Endodermal cell (in vitro differentiated cells): Measurements from ENCODE around the gene RIPK3. TPM values are rescaled to one million over a fixed set of nuclear protein-coding genes. Genes with fewer than 3 reads are reported as not detected.

ENCODE experiments used
- DNase-seq: peaks from one replicate; pipeline ENCODE4 v3.0.0-alpha.2; 2017
- H3K27ac ChIP-seq: 2 replicates; pipeline ENCODE4 v1.5.1; 2013; ENCODE audit warnings: mild to moderate bottlenecking, low read depth, low read length, moderate library complexity
- H3K27me3 ChIP-seq: 2 replicates; pipeline ENCODE4 v1.6.1; 2013; ENCODE audit warnings: mild to moderate bottlenecking, low read length, moderate library complexity; ENCODE audit not compliant: insufficient read depth, control insufficient read depth, poor library complexity, severe bottlenecking
- H3K36me3 ChIP-seq: 2 replicates; pipeline ENCODE4 v1.7.0; 2013; ENCODE audit warnings: mild to moderate bottlenecking, low read length, moderate library complexity; ENCODE audit not compliant: control insufficient read depth, insufficient read depth
- H3K4me1 ChIP-seq: one replicate; pipeline ENCODE4 v1.7.0; 2013; ENCODE audit warnings: low read length; ENCODE audit not compliant: control insufficient read depth, insufficient read depth
- H3K4me3 ChIP-seq: 2 replicates; pipeline ENCODE4 v1.5.1; 2013; ENCODE audit warnings: mild to moderate bottlenecking, low read length, moderate library complexity
- H3K9ac ChIP-seq: 2 replicates; pipeline ENCODE4 v1.6.1; 2013; ENCODE audit warnings: mild to moderate bottlenecking, low read length, moderate library complexity; ENCODE audit not compliant: poor library complexity, severe bottlenecking; ENCODE audit errors: extremely low read depth
- H3K9me3 ChIP-seq: 2 replicates; pipeline ENCODE4 v1.6.1; 2013; ENCODE audit warnings: mild to moderate bottlenecking, low read length, moderate library complexity; ENCODE audit not compliant: control insufficient read depth
- H3K27ac Mint-ChIP-seq: 2 replicates; pipeline ENCODE4 v1.8.0; 2020; ENCODE audit warnings: mixed read lengths
- H3K27me3 Mint-ChIP-seq: 2 replicates; pipeline ENCODE4 v1.8.0; 2021; ENCODE audit warnings: mild to moderate bottlenecking, mixed read lengths; ENCODE audit not compliant: insufficient read depth
- H3K36me3 Mint-ChIP-seq: 2 replicates; pipeline ENCODE4 v1.8.0; 2020; ENCODE audit warnings: low read depth, mixed read lengths
- H3K4me1 Mint-ChIP-seq: 2 replicates; pipeline ENCODE4 v1.8.0; 2020; ENCODE audit warnings: mixed read lengths
- H3K4me3 Mint-ChIP-seq: 2 replicates; pipeline ENCODE4 v1.8.0; 2020; ENCODE audit warnings: mild to moderate bottlenecking, moderate library complexity, mixed read lengths
- H3K9me3 Mint-ChIP-seq: 2 replicates; pipeline ENCODE4 v1.8.0; 2020; ENCODE audit warnings: mild to moderate bottlenecking, mixed read lengths
- WGBS, 2 experiments: methylation state at CpG; one replicate each; pipeline versions ENCODE4 v1.1.5 to v1.1.7; 2013; ENCODE audit warnings: missing lambda C conversion rate in 2 of 2, mixed read lengths in 1 of 2; ENCODE audit not compliant: insufficient coverage in 1 of 2, insufficient read length in 1 of 2; 5-methylcytosine and 5-hydroxymethylcytosine counted together
- total RNA-seq, 2 donors: library from RNA; stranded (reverse); fragmentation: NEBNext Ultra II Directional in 1 of 2; extraction: Animal tissue kit (Norgen Biotek cat#: 25700) in 1 of 2; gene quantifications; 2 replicates in 1 of 2; 3 replicates in 1 of 2; pipeline ENCODE4 v1.2.1, GENCODE V29; 2021
- TF ChIP-seq, protein P1 (sequence below): fragments of 200-600 bp; sonication (generic); conservative IDR thresholded peaks from 2 replicates; pipeline ENCODE4 v1.5.0; 2021; ENCODE audit warnings: antibody characterized with exemption, mild to moderate bottlenecking

Gene RIPK3
- total RNA-seq, 2 donors from 2014 or later: not detected

GRCh38 chr14:24347134-24347533, 7.3 kb upstream of the RIPK3 start:
- peaks cover 73% of the 10 kb centered on the region for H3K27me3 ChIP-seq
- no peak overlapping the region for H3K27ac Mint-ChIP-seq
- H3K27me3 Mint-ChIP-seq: peaks cover 87% of the 10 kb centered on the region

GRCh38 chr14:24343795-24344660, 4.2 kb upstream of the RIPK3 start:
- Mint-ChIP-seq H3K27me3 (peaks cover 87% of the 10 kb centered on the region), H3K27ac (no peak overlapping the region), H3K4me3 (no peak overlapping the region), H3K4me1 (peaks cover 3% of the 10 kb centered on the region), H3K36me3 (no peaks in the 10 kb centered on the region), H3K9me3 (no peaks in the 10 kb centered on the region)
- peak; percentile 5 for DNase-seq
- TF ChIP-seq, protein P1, sequence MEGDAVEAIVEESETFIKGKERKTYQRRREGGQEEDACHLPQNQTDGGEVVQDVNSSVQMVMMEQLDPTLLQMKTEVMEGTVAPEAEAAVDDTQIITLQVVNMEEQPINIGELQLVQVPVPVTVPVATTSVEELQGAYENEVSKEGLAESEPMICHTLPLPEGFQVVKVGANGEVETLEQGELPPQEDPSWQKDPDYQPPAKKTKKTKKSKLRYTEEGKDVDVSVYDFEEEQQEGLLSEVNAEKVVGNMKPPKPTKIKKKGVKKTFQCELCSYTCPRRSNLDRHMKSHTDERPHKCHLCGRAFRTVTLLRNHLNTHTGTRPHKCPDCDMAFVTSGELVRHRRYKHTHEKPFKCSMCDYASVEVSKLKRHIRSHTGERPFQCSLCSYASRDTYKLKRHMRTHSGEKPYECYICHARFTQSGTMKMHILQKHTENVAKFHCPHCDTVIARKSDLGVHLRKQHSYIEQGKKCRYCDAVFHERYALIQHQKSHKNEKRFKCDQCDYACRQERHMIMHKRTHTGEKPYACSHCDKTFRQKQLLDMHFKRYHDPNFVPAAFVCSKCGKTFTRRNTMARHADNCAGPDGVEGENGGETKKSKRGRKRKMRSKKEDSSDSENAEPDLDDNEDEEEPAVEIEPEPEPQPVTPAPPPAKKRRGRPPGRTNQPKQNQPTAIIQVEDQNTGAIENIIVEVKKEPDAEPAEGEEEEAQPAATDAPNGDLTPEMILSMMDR: no peak
- Histone ChIP-seq H3K36me3 (no peaks in the 10 kb centered on the region), H3K9me3 (no peaks in the 10 kb centered on the region), H3K4me1 (no peaks in the 10 kb centered on the region), H3K27me3 (peaks cover 72% of the 10 kb centered on the region), H3K4me3 (no peak overlapping the region), H3K9ac (no peak overlapping the region), H3K27ac (no peak overlapping the region)
- WGBS, 2 experiments: 81 to 85% methylated on average over 6 to 7 of the region's 7 CpGs

More at GRCh38 chr14:24347134-24347533, 7.3 kb upstream of the RIPK3 start:
- no peaks in the 10 kb centered on the region for H3K4me1 ChIP-seq
- Mint-ChIP-seq H3K4me1 (no peaks in the 10 kb centered on the region), H3K4me3 (no peak overlapping the region), H3K36me3 (no peaks in the 10 kb centered on the region), H3K9me3 (no peaks in the 10 kb centered on the region)
- no peaks in the 10 kb centered on the region for H3K9me3 ChIP-seq
- WGBS, 2 experiments: 55% methylated on average over 1 of the region's 1 CpG; no CpG with 5 or more reads in 1 of the 2 experiments
- H3K4me3 ChIP-seq: no peak overlapping the region
- no peak overlapping the region for H3K27ac ChIP-seq
- TF ChIP-seq, protein P1: no peak
- no peak for DNase-seq
- H3K36me3 ChIP-seq: no peaks in the 10 kb centered on the region
- no peak overlapping the region for H3K9ac ChIP-seq

DNA sequence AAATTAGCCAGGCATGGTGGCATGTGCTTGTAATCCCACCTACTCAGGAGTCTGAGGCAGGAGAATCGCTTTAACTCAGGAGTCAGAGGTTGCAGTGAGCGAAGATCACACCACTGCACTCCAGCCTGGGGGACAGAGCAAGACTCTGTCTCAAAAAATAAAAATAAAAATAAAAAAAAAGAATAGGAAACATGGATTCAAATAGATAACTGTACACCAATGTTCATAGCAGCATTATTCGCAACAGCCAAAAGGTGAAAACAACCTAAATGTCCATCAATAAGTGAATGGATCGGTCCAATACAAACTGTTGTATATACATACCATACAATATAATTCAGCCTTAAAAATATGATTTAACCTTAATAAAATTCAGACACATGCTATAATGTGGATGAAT, 3.1 kb upstream of the RIPK3 start:
- Mint-ChIP-seq H3K4me3 (no peak overlapping the region), H3K27ac (no peak overlapping the region), H3K4me1 (peaks cover 4% of the 10 kb centered on the region), H3K27me3 (peaks cover 87% of the 10 kb centered on the region), H3K9me3 (no peaks in the 10 kb centered on the region), H3K36me3 (no peaks in the 10 kb centered on the region)
- Histone ChIP-seq H3K36me3 (no peaks in the 10 kb centered on the region), H3K4me1 (no peaks in the 10 kb centered on the region), H3K27ac (no peak overlapping the region), H3K9me3 (no peaks in the 10 kb centered on the region), H3K27me3 (peaks cover 75% of the 10 kb centered on the region), H3K9ac (no peak overlapping the region), H3K4me3 (no peak overlapping the region)
- no peak for DNase-seq
- TF ChIP-seq, protein P1: no peak
- WGBS, 2 experiments: 86 to 93% methylated on average over 2 to 4 of the region's 4 CpGs
